ENCODE results near the gene CDC45. TPM values are rescaled to one million over a fixed set of nuclear protein-coding genes. Genes with fewer than 3 reads are reported as not detected.

Gene CDC45
- total RNA-seq, 4 donors from 2014 or later, result 3.4 to 16.7 (median 9.1) TPM

DNA sequence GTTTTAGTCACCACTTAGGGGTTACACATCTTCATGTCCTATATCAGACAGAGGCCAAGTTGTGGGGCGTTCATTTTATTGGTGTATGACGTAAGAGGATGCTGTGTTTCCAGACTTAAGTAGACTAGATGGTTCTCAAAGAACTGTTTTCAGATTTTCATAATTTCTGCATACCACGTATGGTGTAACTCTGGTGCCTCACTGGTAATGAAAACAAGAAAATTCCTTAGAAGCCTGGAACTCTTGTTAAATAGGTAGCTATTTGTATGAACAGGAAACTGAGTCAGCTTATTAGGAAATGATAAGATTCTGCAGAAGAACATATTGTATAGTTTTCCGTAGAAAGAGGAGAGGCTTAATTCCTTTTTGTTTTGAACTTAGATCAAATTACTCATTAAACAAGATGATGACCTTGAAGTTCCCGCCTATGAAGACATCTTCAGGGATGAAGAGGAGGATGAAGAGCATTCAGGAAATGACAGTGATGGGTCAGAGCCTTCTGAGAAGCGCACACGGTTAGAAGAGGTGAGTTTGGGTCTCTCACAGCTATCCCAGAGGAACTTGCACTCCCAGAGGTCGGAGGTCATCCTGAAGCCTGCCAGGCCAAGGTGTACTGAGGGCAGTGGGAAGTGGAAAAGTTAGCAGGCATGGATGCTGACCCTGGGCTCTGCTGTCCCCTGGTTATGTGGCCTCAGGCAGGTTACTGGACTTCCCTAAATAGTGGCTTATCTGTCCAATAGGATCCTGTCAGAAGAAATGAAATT is 3.9 kb downstream of the CDC45 start:
- intact Hi-C loops (cut with DNase I), result no loop called here
- WGBS, 2 donors, result 74 to 79% methylated on average over 8 of the region's 8 CpGs

DNA sequence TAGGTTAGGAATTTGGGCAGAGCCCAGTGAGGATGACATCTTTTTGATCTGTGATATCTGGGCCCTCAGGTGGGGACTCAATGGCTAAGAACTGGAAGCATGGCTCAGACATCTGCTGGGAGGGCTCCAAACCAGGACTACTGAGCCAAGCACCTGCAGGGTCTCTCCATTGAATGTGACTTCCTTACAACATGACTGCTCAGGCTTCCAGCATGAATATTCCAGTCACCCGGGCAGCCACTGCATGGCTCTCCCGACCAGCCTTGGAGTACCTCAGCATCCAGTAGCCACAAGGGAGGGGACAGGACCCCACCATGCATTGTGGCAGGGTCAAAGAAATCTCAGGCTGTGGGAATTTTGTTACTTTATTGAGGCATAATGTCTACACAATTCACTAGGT is 8.6 kb downstream of the CDC45 start:
- Histone ChIP-seq H3K36me3 (peaks cover 0 to 4% (median 0%) of the 10 kb centered on the region in 3 donors), H3K27me3 (no peaks in the 10 kb centered on the region), H3K27ac (no peak overlapping the region), H3K4me3 (no peak overlapping the region), H3K9me3 (no peaks in the 10 kb centered on the region), H3K4me1 (no peaks in the 10 kb centered on the region)
- no peak for DNase-seq
- 75 to 92% methylated on average over 2 of the region's 2 CpGs for WGBS, 2 donors
- TF ChIP-seq, protein P1, sequence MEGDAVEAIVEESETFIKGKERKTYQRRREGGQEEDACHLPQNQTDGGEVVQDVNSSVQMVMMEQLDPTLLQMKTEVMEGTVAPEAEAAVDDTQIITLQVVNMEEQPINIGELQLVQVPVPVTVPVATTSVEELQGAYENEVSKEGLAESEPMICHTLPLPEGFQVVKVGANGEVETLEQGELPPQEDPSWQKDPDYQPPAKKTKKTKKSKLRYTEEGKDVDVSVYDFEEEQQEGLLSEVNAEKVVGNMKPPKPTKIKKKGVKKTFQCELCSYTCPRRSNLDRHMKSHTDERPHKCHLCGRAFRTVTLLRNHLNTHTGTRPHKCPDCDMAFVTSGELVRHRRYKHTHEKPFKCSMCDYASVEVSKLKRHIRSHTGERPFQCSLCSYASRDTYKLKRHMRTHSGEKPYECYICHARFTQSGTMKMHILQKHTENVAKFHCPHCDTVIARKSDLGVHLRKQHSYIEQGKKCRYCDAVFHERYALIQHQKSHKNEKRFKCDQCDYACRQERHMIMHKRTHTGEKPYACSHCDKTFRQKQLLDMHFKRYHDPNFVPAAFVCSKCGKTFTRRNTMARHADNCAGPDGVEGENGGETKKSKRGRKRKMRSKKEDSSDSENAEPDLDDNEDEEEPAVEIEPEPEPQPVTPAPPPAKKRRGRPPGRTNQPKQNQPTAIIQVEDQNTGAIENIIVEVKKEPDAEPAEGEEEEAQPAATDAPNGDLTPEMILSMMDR (IDR thresholded peaks at IDR 0.05), result no peak
- intact Hi-C loops (cut with DNase I), result no loop called here

More for the DNA sequence above, 3.9 kb downstream of the CDC45 start:
- Histone ChIP-seq H3K4me1 (peaks cover 5 to 13% (median 6%) of the 10 kb centered on the region in 3 donors), H3K9me3 (no peaks in the 10 kb centered on the region), H3K27me3 (no peaks in the 10 kb centered on the region), H3K27ac (peak overlapping the region in 2 of 4 donors; percentile 46 to 48), H3K36me3 (no peaks in the 10 kb centered on the region), H3K4me3 (no peak overlapping the region)
- DNase-seq, result no peak
- TF ChIP-seq, protein P1 (IDR thresholded peaks at IDR 0.05), result no peak
- TF ChIP-seq POLR2A (IDR thresholded peaks at IDR 0.05), result no peak

DNA sequence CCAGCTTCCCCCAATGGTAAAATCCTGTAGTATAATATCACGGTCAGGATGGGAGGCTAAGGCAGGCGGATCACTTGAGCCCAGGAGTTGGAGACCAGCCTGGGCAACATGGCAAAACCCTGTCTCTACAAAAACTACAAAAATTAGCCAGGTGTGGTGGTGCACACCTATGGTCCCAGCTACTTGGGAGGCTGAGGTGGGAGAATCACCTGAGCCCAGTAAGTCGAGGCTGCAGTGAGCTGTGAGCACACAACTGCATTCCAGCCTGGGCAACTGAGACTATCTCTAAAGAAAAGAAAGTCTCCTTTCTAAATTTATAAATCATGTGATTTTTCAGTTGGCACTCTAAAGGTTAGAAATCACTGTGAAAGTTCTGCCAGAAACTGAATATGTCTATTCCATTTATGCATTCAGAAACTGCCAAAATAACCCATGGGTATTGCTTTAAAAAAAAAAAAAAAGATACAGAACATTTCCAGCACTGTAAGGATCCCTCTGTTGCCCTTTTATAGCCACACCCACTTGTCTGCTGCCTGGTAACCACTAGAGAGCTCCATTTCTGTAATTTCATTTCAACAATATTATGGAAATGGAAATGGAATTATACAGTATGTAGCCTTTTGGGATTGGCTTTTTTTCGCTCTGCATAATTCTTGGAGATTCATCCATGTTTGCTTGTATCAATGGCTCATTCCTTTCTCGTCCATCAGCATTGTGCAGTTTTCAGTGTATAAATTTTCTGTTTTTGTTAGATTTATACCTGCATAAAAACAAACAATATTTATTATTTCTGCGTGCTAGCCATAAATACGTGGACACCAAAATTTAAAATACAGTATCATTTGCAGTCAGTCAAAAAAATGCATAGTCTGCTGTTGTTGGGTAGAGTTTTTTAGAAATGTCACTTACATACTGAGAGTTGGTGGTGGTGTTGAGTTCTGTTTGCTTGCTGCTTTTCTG is 9.4 kb downstream of the CDC45 start:
- WGBS, 2 donors, result 78 to 84% methylated on average over 7 of the region's 7 CpGs
- Histone ChIP-seq H3K27me3 (no peaks in the 10 kb centered on the region), H3K4me1 (no peaks in the 10 kb centered on the region), H3K4me3 (no peak overlapping the region), H3K27ac (no peak overlapping the region), H3K36me3 (peaks cover 0 to 4% (median 0%) of the 10 kb centered on the region in 3 donors), H3K9me3 (no peaks in the 10 kb centered on the region)
- intact Hi-C loops (cut with DNase I), result no loop called here
- DNase-seq, result no peak
- no peak for TF ChIP-seq POLR2A (IDR thresholded peaks at IDR 0.05)
- TF ChIP-seq, protein P1 (IDR thresholded peaks at IDR 0.05), result no peak

DNA sequence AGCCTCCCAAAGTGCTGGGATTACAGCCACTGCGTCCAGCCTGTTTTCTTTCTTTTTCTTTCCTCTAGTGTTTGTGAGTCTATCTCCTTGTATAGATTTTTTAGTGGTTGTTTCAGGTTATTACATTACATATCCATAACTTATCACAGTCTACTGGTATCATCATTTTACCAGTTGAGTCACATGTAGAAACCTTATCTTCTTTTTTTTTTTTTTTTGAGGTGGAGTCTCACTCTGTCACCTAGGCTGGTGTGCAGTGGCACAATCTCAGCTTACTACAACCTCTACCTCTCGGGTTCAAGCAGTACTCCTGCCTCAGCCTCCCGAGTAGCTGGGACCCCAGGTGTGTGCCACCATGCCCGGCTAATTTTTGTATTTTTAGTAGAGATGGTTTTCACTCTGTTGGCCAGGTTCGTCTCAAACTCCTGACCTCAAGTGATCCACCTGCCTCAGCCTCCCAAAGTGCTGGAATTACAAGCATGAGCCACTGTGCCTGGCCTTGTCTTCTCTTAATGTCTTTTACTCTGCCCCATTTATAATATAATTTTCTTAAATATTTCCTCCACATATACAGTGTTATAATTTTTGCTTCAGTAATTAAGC is 11.0 kb downstream of the CDC45 start:
- 94 to 95% methylated on average over 5 of the region's 5 CpGs for WGBS, 2 donors
- Histone ChIP-seq H3K27ac (no peak overlapping the region), H3K4me3 (no peak overlapping the region), H3K36me3 (peaks cover 0 to 4% (median 0%) of the 10 kb centered on the region in 3 donors), H3K4me1 (no peaks in the 10 kb centered on the region), H3K27me3 (no peaks in the 10 kb centered on the region), H3K9me3 (no peaks in the 10 kb centered on the region)
- no peak for DNase-seq
- TF ChIP-seq POLR2A (IDR thresholded peaks at IDR 0.05), result no peak
- TF ChIP-seq, protein P1 (IDR thresholded peaks at IDR 0.05), result no peak
- intact Hi-C loops (cut with DNase I), result loop anchor here (10.0 kb wide), 1 partner anchor 144 kb away; no protein-coding TSS in a partner anchor
